Epithelial cell of proximal tubule (primary cell): ENCODE results near the gene HSD17B14. TPM values are rescaled to one million over a fixed set of nuclear protein-coding genes. Genes with fewer than 3 reads are reported as not detected.
"Not testable (repeated sequence)": the region's sequence is repeated elsewhere in the genome, so short reads cannot be mapped to it uniquely, and the experiment has no call there.

Experiments
- DNase-seq: peaks from one replicate; pipeline ENCODE4 v3.0.0-alpha.2; 2011; ENCODE audit warnings: low read depth
- H3K4me3 ChIP-seq: 2 replicates; pipeline ENCODE4 v1.5.1; 2011; ENCODE audit warnings: low read depth, mild to moderate bottlenecking, low read length
- total RNA-seq: library from RNA; depleted of rRNA; stranded (reverse); fragments of >200 nt; gene quantifications from 2 replicates; pipeline ENCODE4 v1.2.3, GENCODE V29; 2015
- TF ChIP-seq, protein P1 (sequence below): conservative IDR thresholded peaks from 2 replicates; pipeline ENCODE4 v1.5.1; 2012; ENCODE audit warnings: low read depth, mild to moderate bottlenecking, low read length

HSD17B14 gene
- total RNA-seq, 1 donor from 2014 or later = 2.8 TPM

DNA sequence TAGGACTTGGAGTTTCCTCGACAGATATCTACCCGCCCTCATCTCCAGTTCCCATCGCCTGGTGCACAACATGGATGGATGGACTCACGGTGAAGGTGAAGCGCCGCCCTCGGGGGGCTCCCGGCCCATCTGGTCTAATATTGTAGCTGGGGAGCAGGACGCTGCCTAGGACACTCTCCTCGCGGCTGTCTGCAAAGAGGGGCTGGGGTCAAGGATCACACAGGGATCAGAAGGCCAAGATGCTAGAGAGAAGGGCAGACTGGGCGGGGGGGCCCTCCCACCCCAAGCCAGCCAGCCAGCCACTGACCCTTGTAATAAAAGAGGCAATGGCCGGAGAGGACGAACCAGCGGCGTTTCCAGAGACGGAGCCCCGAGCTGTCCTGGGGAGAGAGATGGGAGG, 25.0 kb upstream of the HSD17B14 start:
- no peak overlapping the region for H3K4me3 ChIP-seq
- TF ChIP-seq, protein P1, sequence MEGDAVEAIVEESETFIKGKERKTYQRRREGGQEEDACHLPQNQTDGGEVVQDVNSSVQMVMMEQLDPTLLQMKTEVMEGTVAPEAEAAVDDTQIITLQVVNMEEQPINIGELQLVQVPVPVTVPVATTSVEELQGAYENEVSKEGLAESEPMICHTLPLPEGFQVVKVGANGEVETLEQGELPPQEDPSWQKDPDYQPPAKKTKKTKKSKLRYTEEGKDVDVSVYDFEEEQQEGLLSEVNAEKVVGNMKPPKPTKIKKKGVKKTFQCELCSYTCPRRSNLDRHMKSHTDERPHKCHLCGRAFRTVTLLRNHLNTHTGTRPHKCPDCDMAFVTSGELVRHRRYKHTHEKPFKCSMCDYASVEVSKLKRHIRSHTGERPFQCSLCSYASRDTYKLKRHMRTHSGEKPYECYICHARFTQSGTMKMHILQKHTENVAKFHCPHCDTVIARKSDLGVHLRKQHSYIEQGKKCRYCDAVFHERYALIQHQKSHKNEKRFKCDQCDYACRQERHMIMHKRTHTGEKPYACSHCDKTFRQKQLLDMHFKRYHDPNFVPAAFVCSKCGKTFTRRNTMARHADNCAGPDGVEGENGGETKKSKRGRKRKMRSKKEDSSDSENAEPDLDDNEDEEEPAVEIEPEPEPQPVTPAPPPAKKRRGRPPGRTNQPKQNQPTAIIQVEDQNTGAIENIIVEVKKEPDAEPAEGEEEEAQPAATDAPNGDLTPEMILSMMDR = no peak
- no peak for DNase-seq

DNA sequence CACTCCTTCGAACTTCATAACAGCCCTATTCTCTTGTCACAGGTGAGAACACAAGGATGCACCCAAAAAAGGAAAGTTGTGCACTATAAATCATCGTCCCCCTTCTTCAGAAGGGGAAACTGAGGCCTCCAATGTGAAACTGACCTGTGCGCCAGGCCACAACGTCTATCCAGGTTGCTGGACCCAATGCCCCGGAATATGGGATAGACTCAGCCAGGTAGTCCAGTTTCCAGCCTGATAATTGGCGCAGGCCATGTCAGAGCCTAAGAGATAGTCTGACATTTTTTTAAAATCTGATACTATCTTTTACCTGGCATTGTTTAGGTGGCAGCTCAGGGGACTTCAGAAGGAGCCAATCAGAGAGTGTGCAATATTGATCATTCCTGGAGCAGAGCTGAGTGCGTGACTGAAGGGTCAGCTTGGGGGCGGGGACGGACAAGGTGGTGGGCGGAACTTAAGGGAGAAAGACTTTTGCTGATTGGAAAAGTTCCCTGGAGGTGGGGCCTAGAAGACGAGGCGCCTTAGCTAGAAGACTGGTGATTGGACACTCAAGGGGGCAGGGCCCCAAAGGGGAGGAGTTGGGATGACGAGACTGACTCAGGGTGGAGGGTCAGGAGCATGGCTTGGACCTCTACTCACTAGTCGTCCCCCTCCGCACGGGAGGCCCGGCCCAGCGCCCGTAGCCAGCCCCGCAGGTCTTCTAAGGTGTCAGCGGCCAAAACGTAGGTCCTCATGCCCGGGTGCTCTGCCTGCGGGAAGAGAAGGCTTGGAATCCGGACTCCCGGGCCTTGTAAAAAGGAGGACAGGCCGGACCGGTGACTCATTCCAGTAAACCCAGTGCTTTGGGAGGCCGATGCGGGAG, 23.7 kb upstream of the HSD17B14 start:
- TF ChIP-seq, protein P1 = no peak
- H3K4me3 ChIP-seq = no peak overlapping the region
- no peak for DNase-seq

GRCh38 chr19:48858984-48859710, 22.9 kb upstream of the HSD17B14 start:
- H3K4me3 ChIP-seq = no peak overlapping the region
- DNase-seq = no peak
- TF ChIP-seq, protein P1 = no peak

DNA sequence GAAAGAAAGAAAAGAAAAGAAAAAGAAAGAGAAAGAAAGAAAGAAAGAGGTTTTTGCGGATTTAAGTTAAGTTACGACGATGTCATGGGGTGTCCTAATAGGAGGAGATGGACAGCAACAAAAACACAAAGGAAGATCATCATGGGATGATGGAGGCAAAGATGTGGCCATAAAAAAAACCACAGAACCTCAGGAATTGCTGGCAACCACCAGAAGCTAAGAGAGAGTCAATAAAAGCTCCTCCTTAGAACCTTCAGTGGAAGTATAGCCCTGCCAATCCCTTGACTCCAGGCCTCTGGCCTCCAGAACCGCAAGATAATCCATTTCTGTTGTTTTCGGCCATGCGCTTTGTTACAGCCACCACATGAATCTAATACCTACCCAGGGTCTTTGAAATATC, 20.6 kb upstream of the HSD17B14 start:
- TF ChIP-seq, protein P1 = no peak
- no peak overlapping the region for H3K4me3 ChIP-seq
- DNase-seq = no peak

DNA sequence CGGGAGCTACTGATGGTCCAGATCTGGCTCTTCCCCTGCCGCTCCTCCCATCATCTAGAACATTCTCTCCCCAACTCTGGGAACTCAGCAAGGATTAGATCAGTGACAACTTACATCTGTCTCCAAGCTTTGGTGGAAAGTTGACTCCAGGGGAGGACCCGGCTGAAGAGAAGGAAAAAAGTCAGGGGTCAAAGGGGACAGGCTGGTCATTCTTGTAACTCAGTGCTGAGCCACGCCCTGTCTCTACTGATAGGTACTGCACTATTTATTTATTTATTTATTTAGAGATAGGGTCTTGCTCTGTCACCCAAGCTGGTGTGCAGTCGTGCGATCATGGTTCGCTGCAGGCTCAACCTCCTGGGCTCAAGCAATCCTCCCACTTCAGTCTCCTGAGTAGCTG, 17.8 kb upstream of the HSD17B14 start:
- H3K4me3 ChIP-seq = no peak overlapping the region
- TF ChIP-seq, protein P1 = no peak
- no peak for DNase-seq

GRCh38 chr19:48853483-48853882, 17.2 kb upstream of the HSD17B14 start:
- DNase-seq = no peak
- TF ChIP-seq, protein P1 = no peak

GRCh38 chr19:48852292-48852691, 16.0 kb upstream of the HSD17B14 start:
- H3K4me3 ChIP-seq = no peak overlapping the region
- DNase-seq = no peak
- TF ChIP-seq, protein P1 = no peak

More at GRCh38 chr19:48853483-48853882, 17.2 kb upstream of the HSD17B14 start:
- H3K4me3 ChIP-seq = no peak overlapping the region

GRCh38 chr19:48846659-48847058, 10.4 kb upstream of the HSD17B14 start:
- not testable (repeated sequence) for H3K4me3 ChIP-seq, DNase-seq
